ENCODE measurements around the gene FMN1. TPM values are rescaled to one million over a fixed set of nuclear protein-coding genes. Genes with fewer than 3 reads are reported as not detected.

Gene FMN1
- polyA plus RNA-seq, 1 experiment: 3.7 TPM

DNA sequence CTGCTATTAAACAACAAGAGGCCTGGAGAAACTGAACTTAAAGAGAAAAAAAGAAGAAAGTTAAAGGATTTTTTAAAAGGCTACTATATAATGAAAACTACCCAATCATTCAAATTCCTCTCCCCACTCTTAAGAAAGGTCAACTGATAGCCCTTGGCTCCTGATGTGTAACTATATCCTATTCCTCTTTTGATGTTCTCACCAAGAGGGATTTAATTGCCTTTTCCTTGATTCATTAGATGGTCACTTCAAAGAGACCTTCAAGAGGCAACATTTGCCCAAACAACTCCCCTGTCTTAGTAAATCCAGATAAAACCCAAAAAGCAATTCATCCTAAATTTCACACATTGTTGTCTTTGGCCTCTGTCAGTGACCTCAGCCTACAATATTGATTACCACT is 86.0 kb downstream of the FMN1 start:
- no peak overlapping the region for H3K27ac ChIP-seq (ENCODE audit: low read depth, low read length)
- TF ChIP-seq CTCF (IDR thresholded peaks at IDR 0.05; ENCODE audit: low read depth, low read length): no peak
- no peak for DNase-seq (ENCODE audit: low read depth, low spot score)
- ChIA-PET CTCF (interaction anchor here (0.7 to 1.5 kb wide), 3 partner anchors 11 to 896 kb away, joined by 3 to 4 read pairs (median 3); no protein-coding TSS in a partner anchor), POLR2A (no interaction called here)
- H3K4me3 ChIP-seq (ENCODE audit: low read depth, low read length): no peak overlapping the region
- H3K9me3 ChIP-seq (ENCODE audit: control insufficient read depth, insufficient read depth, low read length): no peaks in the 10 kb centered on the region
- no peaks in the 10 kb centered on the region for H3K27me3 ChIP-seq (ENCODE audit: control insufficient read depth, insufficient read depth, low read length)

- no peak for DNase-seq (ENCODE audit: low read depth, low spot score)
- CTCF ChIA-PET: interaction anchor here (0.7 to 1.5 kb wide), 3 partner anchors 12 to 896 kb away, joined by 3 to 4 read pairs (median 3); no protein-coding TSS in a partner anchor
- no peak overlapping the region for H3K27ac ChIP-seq (ENCODE audit: low read depth, low read length)
- no peaks in the 10 kb centered on the region for H3K9me3 ChIP-seq (ENCODE audit: control insufficient read depth, insufficient read depth, low read length)
- no peaks in the 10 kb centered on the region for H3K27me3 ChIP-seq (ENCODE audit: control insufficient read depth, insufficient read depth, low read length)
- TF ChIP-seq CTCF (IDR thresholded peaks at IDR 0.05; ENCODE audit: low read depth, low read length): no peak
- POLR2A ChIA-PET: no interaction called here
- no peak overlapping the region for H3K4me3 ChIP-seq (ENCODE audit: low read depth, low read length)
Observed at GRCh38 chr15:33107950-33108349, 86.6 kb downstream of the FMN1 start.

DNA sequence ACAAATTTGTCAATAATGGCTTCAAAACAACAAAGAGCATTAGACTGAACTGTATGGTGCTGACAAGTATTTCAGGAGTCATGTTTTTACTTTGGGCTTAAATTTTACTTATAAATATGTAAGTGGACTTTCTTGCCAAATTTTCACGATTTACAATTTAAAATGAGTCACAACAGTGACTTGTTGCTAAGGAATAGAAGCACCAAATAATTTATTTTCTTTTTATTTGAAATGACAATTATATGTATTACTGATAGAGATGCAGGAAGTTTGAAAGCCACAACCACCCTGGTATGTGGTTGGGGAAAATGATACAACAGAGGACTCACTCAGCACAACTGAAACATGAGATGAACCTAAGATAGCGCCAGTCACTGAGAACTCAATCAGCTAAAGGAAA is 90.3 kb downstream of the FMN1 start:
- no peak overlapping the region for H3K27ac ChIP-seq (ENCODE audit: low read depth, low read length)
- H3K4me3 ChIP-seq (ENCODE audit: low read depth, low read length): no peak overlapping the region
- H3K27me3 ChIP-seq (ENCODE audit: control insufficient read depth, insufficient read depth, low read length): no peaks in the 10 kb centered on the region
- POLR2A ChIA-PET: interaction anchor here (1.0 kb wide), 1 partner anchor 12 kb away, joined by 4 read pairs; no protein-coding TSS in a partner anchor
- CTCF ChIA-PET: interaction anchor here (0.6 to 2.5 kb wide), 4 partner anchors 14 to 270 kb away, joined by 3 to 12 read pairs (median 7); no protein-coding TSS in a partner anchor
- H3K9me3 ChIP-seq (ENCODE audit: control insufficient read depth, insufficient read depth, low read length): no peaks in the 10 kb centered on the region
- DNase-seq (ENCODE audit: low read depth, low spot score): no peak
- no peak for TF ChIP-seq CTCF (IDR thresholded peaks at IDR 0.05; ENCODE audit: low read depth, low read length)

DNA sequence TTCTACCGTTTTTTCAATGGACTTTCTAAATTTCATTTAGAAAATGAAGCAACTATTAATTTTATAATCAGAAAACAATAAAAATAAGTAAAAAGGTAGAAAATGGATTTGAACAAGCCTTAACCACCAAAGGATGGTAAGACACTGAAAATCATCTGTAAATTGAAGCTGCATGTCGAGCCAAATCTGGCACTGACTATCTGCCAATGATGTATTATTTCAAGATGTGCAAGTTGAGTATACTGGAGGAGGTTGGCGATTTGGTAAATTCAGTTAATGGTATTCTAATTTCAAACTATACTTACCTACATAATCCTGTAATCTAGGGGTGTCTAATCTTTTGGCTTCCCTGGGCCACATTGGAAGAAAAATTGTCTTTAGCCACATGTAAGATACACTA is 93.5 kb downstream of the FMN1 start:
- no peaks in the 10 kb centered on the region for H3K9me3 ChIP-seq (ENCODE audit: control insufficient read depth, insufficient read depth, low read length)
- H3K27ac ChIP-seq (ENCODE audit: low read depth, low read length): no peak overlapping the region
- H3K27me3 ChIP-seq (ENCODE audit: control insufficient read depth, insufficient read depth, low read length): no peaks in the 10 kb centered on the region
- no peak for DNase-seq (ENCODE audit: low read depth, low spot score)
- POLR2A ChIA-PET: no interaction called here
- TF ChIP-seq CTCF (IDR thresholded peaks at IDR 0.05; ENCODE audit: low read depth, low read length): no peak
- CTCF ChIA-PET: interaction anchor here (0.6 to 3.8 kb wide), 3 partner anchors 14 to 94 kb away, joined by 4 to 22 read pairs (median 16); no protein-coding TSS in a partner anchor
- no peak overlapping the region for H3K4me3 ChIP-seq (ENCODE audit: low read depth, low read length)

DNA sequence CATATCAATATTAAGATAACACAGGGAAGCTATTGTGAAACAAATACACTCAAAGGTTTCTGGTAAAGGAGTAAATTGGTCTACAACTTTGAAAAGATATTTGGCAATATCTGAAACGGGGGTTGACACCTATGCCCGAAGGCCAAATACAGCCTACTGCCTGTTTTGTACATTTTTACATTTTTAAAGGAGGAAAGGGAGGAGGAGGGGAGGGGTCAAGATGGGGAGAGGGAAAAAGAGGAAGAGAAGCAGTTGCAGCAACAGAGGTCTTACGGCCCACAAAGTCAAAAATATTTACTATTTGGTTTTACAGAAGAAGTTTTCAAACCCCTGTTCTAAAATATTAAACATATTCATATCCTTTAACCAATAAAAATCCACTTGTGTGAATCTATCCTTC is 94.2 kb downstream of the FMN1 start:
- no peak for DNase-seq (ENCODE audit: low read depth, low spot score)
- ChIA-PET POLR2A (no interaction called here), CTCF (interaction anchor here (1.5 to 4.5 kb wide), 4 partner anchors 11 to 32 kb away, joined by 4 to 22 read pairs (median 18); no protein-coding TSS in a partner anchor)
- Histone ChIP-seq H3K4me3 (ENCODE audit: low read depth, low read length) (no peak overlapping the region), H3K27ac (ENCODE audit: low read depth, low read length) (no peak overlapping the region), H3K9me3 (ENCODE audit: control insufficient read depth, insufficient read depth, low read length) (no peaks in the 10 kb centered on the region), H3K27me3 (ENCODE audit: control insufficient read depth, insufficient read depth, low read length) (no peaks in the 10 kb centered on the region)
- TF ChIP-seq CTCF (IDR thresholded peaks at IDR 0.05; ENCODE audit: low read depth, low read length): no peak

All from AG04450 (cell line).